Measurements from ENCODE around the gene PABPC1L. TPM values are rescaled to one million over a fixed set of nuclear protein-coding genes. Genes with fewer than 3 reads are reported as not detected.

The PABPC1L gene
- total RNA-seq (2022; extraction: Qiagen RNA extraction; ENCODE audit: low read depth) = 14.2 to 20.2 TPM (median 17.9 TPM) in 5 replicates

DNA sequence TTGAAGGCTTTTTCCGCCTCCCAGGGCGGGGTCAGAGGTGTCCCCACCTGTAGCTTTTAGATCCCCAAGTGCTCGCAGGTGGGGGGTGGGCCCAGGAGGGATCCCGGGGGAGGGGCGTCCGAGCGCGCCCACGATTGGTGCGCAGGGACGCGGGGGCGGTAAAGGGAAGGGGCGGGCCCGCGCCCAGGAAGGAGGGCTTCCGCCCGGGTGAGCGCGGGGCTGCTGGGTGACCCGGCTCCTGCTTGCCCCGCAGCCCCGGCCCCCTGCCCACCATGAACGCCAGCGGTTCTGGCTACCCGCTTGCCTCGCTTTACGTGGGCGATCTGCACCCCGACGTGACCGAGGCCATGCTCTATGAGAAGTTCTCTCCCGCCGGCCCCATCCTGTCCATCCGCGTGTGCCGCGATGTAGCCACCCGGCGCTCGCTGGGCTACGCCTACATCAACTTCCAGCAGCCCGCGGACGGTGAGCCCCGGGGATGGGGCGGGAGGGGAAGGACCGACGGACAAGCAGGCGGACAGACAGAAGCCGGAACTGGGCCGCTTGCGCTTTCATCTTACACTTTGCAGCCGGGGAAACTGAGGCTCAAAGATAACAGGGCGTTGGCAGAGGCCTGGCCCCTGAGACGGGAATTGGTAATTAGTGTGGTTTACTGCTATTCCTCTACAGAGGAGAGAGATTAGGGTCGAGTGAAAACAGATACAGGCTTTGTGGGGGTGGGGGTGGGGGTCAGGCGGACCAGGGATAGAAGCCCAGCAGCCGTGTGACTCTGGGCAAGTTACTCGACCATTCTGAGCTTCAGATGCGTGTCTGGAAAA lies at the start of gene PABPC1L:
TSS of gene PABPC1L (plus strand) at position 189 of the 818 bp plus-strand sequence. CDS start at position 273, 84 bp downstream.

DNA sequence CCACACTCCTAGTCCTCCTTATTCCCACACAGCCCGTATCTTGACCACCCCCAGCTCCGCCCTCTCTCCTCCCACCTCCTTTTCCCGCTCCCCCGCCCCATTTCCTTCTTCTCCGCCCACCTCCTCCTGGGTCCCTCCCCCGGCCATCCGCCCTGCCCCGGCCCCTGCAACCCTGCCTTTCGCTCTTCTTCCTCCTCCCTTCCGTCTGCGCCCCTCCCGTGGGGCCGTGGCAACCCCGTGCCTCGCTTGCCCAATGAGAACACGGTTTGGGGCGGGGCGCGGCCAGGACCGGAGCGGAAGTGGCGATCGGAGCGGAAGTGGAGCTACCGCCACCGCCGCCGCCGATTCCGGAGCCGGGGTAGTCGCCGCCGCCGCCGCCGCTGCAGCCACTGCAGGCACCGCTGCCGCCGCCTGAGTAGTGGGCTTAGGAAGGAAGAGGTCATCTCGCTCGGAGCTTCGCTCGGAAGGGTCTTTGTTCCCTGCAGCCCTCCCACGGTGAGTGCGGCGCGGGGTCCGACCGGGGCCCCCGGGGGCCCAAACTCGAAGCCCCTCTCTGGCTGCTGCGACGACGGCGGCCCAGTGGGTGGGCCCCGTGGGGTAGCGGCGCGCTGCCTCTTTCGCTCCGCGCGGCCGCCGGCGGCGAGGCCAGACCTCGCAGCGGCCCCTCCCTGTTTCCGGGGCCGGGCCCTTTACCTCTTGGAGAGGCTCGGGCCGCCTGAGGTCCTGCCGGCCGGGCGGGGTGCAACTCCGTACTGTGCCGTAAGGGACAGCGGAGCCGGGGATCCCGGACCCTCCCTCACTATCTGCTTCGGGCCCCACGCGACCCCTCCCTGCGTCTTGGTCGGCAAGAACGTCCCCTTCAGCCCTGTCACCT lies 24.2 kb upstream of the PABPC1L start, which contains the start of gene YWHAB:
TSS of gene YWHAB (plus strand) at position 314 of the 874 bp plus-strand sequence. CDS start 15,829 bp downstream, outside the sequence.

DNA sequence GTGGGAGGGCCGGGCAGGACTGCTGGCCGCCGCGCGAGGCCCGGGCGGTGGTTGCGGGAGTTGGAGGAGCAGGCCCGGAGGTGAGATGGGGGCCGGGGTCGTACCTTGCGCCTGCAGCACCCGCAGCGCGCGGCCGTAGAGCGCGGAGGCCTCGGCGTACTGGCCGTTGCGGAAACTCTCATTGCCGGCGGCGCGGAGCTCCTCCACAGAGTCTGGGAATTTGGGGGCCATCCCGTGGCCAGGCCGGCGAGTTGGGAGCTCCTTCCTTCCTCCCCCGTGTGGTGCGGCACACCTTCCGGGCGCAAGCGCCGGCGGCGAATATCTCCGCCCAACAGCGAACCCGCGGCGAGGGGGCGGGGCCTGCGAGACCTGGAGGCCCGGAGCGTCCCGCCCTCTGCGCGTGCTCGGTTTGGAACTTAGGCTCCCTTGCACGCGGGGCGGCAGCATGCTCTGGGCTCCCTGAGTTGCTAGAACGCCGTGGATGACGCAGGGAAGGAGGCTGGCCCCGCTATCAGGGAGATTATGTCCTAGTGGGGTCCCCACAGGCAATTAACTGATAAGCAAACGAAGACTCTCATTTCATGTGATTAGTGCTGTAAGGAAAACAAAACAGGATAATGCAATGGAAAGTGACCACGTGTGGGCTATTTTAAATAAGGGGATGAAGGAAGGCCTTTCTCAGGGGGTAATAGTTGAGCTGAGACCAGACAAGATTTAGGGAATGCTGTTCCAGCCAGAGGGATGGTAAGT lies 50.4 kb downstream of the PABPC1L start, which contains the start of gene TOMM34:
TSS of gene TOMM34 (minus strand) at position 295 of the 750 bp plus-strand sequence. CDS start at position 231, 64 bp downstream.

DNA sequence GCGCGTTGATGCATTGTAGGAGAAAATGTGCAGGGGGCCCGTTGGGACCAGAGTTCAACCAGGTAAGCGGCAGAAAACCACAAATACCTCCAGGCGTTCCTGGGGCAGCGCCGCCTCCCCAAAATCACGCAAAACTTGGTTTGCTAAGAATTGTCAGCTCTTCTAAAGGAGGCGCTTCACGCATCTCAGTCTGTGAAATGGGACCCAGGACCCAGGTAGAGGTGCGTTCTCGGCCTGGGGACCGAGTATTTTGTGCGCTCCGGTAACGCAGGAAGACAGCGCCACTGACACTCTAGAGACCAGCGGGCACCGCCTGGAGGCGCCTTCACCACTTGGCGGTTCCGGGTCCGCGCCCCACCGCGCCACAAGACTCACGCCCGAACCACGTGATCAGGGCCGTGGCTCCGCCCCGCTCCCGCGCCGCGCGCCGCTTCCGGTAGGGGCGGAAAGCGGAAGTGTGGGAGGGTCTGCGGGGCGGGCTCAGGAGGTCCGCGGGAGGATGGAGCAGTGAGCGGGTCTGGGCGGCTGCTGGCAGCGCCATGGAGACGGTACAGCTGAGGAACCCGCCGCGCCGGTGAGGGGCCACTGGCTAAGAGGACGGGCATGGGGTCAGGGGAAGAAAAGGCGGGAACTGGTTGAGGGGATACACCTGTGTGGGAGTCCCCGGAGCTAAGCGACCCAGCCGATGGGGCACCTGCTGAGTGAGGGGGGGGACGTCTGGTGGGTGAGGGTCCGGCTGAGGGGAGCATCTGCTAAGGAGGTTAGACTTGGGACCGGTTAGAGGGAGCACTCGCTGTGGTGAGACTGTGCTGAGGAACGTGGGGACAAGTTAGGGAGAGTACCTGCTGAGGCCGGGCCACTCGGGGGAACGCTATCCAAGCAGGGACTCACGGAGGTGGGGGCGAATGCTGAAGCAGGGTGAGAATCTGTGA lies 56.4 kb downstream of the PABPC1L start, which contains the start of gene STK4:
TSS of gene STK4 (plus strand) at position 483 of the 932 bp plus-strand sequence. CDS start at position 540, 57 bp downstream.

Other genes starting within 250 kb of the PABPC1L start
- 23.9 to 36.6 TPM (median 26.9 TPM) in 5 replicates for gene CCN5, start 194.7 kb upstream of the PABPC1L start, total RNA-seq (2022; extraction: Qiagen RNA extraction; ENCODE audit: low read depth)
- gene KCNK15, start 164.2 kb upstream of the PABPC1L start, total RNA-seq (2022; extraction: Qiagen RNA extraction; ENCODE audit: low read depth) = 0.51 to 0.89 TPM (median 0.62 TPM) in 5 replicates
- gene RIMS4, start 99.5 kb upstream of the PABPC1L start, total RNA-seq (2022; extraction: Qiagen RNA extraction; ENCODE audit: low read depth) = 1.0 to 1.7 TPM (median 1.6 TPM) in 5 replicates
- gene YWHAB, start 24.4 kb upstream of the PABPC1L start, total RNA-seq (2022; extraction: Qiagen RNA extraction; ENCODE audit: low read depth) = 186 to 212 TPM (median 197 TPM) in 5 replicates
- 39.4 to 43.9 TPM (median 42.4 TPM) in 5 replicates for gene TOMM34, start 50.3 kb downstream of the PABPC1L start, total RNA-seq (2022; extraction: Qiagen RNA extraction; ENCODE audit: low read depth)
- gene STK4, start 56.5 kb downstream of the PABPC1L start, total RNA-seq (2022; extraction: Qiagen RNA extraction; ENCODE audit: low read depth) = 11.9 to 16.8 TPM (median 13.8 TPM) in 5 replicates
- gene KCNS1, start 191.1 kb downstream of the PABPC1L start, total RNA-seq (2022; extraction: Qiagen RNA extraction; ENCODE audit: low read depth) = not detected in 5 replicates
- gene WFDC5, start 205.1 kb downstream of the PABPC1L start, total RNA-seq (2022; extraction: Qiagen RNA extraction; ENCODE audit: low read depth) = not detected in 5 replicates
- gene WFDC12, start 214.4 kb downstream of the PABPC1L start, total RNA-seq (2022; extraction: Qiagen RNA extraction; ENCODE audit: low read depth) = not detected in 5 replicates

All from A549 treated with CpdA at 1 μM for 4 hours (cell line).